RWPE2 (cell line): ENCODE measurements around the gene RPL4.
A peak's percentile ranks its signal among the peaks of the same experiment; 100 is the strongest.

Source experiments
- ATAC-seq: fragments of 200-7000 bp; cut with Tn5 transposase; 3 replicates; pipeline ENCODE4 v1.9.1; 2021; ENCODE audit warnings: low read depth
- DNase-seq: peaks from one replicate; pipeline ENCODE4 v3.0.0-alpha.2; 2020; ENCODE audit warnings: low spot score
- H3K27ac ChIP-seq: fragments of 450-650 bp; 2 replicates; pipeline ENCODE4 v1.5.1; 2017; ENCODE audit warnings: mild to moderate bottlenecking; ENCODE audit not compliant: poor library complexity, severe bottlenecking
- H3K27me3 ChIP-seq: fragments of 250-450 bp; sonication (Bioruptor Pico); 2 replicates; pipeline ENCODE4 v1.5.1; 2021; ENCODE audit warnings: mild to moderate bottlenecking, moderate library complexity; ENCODE audit not compliant: insufficient read depth, poor library complexity, severe bottlenecking
- H3K36me3 ChIP-seq: fragments of 250-450 bp; sonication (Bioruptor Pico); 2 replicates; pipeline ENCODE4 v1.5.1; 2020; ENCODE audit warnings: low read depth, mild to moderate bottlenecking, moderate library complexity
- H3K4me1 ChIP-seq: fragments of 250-450 bp; sonication (Bioruptor Pico); 2 replicates; pipeline ENCODE4 v1.5.1; 2021; ENCODE audit warnings: mild to moderate bottlenecking, moderate library complexity; ENCODE audit not compliant: insufficient read depth, poor library complexity, severe bottlenecking
- H3K4me3 ChIP-seq: fragments of 250-450 bp; sonication (Bioruptor Pico); 2 replicates; pipeline ENCODE4 v1.5.1; 2021; ENCODE audit warnings: mild to moderate bottlenecking, moderate library complexity; ENCODE audit not compliant: severe bottlenecking
- H3K9me3 ChIP-seq: fragments of 250-450 bp; sonication (Bioruptor Pico); 2 replicates; pipeline ENCODE4 v1.5.1; 2021; ENCODE audit warnings: mild to moderate bottlenecking, moderate library complexity; ENCODE audit not compliant: severe bottlenecking
- TF ChIP-seq, protein P1 (sequence below): fragments of 450-650 bp; IDR thresholded peaks from one replicate; pipeline ENCODE4 v1.5.1; 2017; ENCODE audit warnings: mild to moderate bottlenecking, moderate library complexity; ENCODE audit not compliant: poor library complexity, severe bottlenecking

Gene RPL4

DNA sequence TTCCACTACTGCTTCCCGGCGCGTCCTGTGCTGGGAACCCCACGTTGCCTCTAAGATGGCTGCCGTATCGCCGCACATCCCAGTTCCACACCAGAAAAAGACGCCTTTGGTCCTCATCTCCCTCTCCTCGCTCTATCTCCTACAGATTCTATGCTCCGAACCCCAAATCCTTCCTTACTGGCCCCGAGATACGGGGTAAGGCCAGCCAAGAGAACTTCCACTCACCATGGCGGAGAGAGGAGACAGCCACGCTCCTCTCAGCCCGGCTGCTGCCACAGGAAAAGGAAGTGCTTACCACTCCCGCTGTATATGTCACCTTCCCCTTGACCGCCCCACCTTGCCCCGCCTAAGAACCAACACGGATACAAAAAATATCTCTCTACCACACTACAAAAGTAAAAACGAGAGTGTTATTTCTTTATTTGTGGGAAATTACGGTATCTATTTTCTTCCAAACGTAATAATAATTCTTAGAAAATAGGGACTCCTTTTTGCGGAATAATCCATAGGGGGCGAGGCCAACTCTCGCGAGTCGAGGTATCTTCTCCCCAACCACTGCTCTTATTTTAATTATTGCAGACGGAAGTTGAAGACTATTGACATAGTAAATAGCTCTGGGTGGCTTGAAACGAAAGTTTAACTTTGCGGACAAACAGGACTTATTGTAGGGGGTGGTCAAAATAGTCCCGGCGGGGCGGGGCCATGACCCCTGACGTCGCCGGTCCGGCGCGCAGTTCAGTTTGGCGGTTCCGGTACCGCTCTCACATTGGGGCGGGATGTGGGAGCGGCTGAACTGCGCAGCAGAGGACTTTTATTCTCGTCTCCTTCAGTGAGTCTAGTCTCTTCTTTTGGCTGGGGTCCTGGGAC, at the start of gene RPL4, which contains the start of gene ZWILCH:
Gene RPL4 (minus strand): TSS at position 293 of the 867 bp plus-strand sequence. CDS start 65 bp downstream, at position 228.
Gene ZWILCH (plus strand): TSS at position 764 of the 867 bp plus-strand sequence. CDS start 13 bp downstream, at position 777.
- H3K4me3 ChIP-seq, result peak within 1 kb of the TSS; percentile 85
- H3K4me1 ChIP-seq, result peaks cover 14% of the 10 kb centered on the region
- H3K9me3 ChIP-seq, result no peaks in the 10 kb centered on the region
- H3K27ac ChIP-seq, result peak within 1 kb of the TSS; percentile 87
- peak; percentile 88 for DNase-seq
- no peaks in the 10 kb centered on the region for H3K27me3 ChIP-seq
- ATAC-seq, result peak; percentile 81
- TF ChIP-seq, protein P1, sequence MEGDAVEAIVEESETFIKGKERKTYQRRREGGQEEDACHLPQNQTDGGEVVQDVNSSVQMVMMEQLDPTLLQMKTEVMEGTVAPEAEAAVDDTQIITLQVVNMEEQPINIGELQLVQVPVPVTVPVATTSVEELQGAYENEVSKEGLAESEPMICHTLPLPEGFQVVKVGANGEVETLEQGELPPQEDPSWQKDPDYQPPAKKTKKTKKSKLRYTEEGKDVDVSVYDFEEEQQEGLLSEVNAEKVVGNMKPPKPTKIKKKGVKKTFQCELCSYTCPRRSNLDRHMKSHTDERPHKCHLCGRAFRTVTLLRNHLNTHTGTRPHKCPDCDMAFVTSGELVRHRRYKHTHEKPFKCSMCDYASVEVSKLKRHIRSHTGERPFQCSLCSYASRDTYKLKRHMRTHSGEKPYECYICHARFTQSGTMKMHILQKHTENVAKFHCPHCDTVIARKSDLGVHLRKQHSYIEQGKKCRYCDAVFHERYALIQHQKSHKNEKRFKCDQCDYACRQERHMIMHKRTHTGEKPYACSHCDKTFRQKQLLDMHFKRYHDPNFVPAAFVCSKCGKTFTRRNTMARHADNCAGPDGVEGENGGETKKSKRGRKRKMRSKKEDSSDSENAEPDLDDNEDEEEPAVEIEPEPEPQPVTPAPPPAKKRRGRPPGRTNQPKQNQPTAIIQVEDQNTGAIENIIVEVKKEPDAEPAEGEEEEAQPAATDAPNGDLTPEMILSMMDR, result no peak
- H3K36me3 ChIP-seq, result peaks cover 63% of the 10 kb centered on the region

DNA sequence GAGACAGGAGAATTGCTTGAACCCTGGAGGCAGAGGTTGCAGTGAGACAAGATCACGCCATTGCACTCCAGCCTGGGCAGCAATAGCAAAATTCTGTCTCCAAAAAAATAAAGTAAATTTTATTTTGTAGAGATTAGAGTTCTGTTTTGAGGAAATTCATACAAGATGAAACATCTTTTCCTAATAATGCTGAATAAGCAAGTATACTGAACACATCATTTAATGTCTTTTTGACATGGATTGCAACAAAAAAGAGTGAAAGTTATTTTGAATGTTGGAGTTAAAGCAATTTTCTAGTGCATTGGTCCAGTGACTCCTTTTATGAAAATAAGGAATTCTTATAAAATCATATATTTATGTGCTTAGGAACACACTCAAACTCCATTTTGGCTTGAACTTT, 40.6 kb upstream of the RPL4 start:
- Histone ChIP-seq H3K36me3 (peaks cover 79% of the 10 kb centered on the region), H3K4me3 (no peak overlapping the region), H3K27me3 (no peaks in the 10 kb centered on the region), H3K4me1 (no peaks in the 10 kb centered on the region), H3K27ac (no peak overlapping the region), H3K9me3 (no peaks in the 10 kb centered on the region)
- TF ChIP-seq, protein P1, result no peak
- no peak for DNase-seq
- ATAC-seq, result no peak

DNA sequence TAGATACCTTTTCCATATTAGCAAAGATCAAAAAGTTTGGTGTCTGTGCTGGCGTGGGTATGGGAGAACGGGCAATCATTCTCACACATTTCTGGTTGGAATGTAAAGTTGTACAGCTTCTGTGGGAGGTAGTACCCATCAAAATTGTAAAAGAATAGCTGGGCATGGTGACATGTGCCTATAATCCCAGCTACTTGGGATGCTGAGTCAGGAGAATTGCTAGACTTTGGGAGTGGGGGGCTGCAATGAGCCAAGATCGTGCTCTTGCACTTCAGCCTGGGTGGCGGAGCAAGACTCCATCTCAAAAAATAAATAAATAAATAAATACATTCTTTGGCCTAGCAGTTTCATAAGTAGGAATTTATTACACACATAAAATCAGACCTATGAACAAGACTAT, 38.2 kb upstream of the RPL4 start:
- Histone ChIP-seq H3K27ac (no peak overlapping the region), H3K27me3 (no peaks in the 10 kb centered on the region), H3K4me1 (no peaks in the 10 kb centered on the region), H3K4me3 (no peak overlapping the region), H3K9me3 (no peaks in the 10 kb centered on the region), H3K36me3 (peaks cover 77% of the 10 kb centered on the region)
- TF ChIP-seq, protein P1, result no peak
- DNase-seq (no peak), ATAC-seq (no peak)

DNA sequence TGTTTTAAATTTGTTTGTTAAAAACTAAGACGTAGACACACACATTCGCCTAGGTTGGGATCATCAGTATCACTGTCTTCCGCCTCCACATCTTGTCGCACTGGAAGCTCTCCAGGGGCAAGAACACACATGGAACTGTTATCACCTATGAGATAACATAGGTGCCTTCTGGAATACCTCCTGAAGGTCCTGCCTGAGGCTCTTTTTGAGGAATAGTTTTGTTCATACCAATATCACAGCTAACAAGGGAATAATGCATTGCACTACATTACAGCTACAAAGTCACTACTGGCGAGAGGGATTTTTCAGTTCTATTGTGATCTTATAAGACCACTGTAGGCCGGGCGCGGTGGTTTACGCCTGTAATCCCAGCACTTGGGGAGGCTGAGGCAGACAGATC, 30.4 kb upstream of the RPL4 start:
- H3K27me3 ChIP-seq, result no peaks in the 10 kb centered on the region
- no peak for ATAC-seq
- no peaks in the 10 kb centered on the region for H3K9me3 ChIP-seq
- H3K4me3 ChIP-seq, result no peak overlapping the region
- DNase-seq, result no peak
- TF ChIP-seq, protein P1, result no peak
- no peaks in the 10 kb centered on the region for H3K4me1 ChIP-seq
- no peak overlapping the region for H3K27ac ChIP-seq
- peaks cover 97% of the 10 kb centered on the region for H3K36me3 ChIP-seq

DNA sequence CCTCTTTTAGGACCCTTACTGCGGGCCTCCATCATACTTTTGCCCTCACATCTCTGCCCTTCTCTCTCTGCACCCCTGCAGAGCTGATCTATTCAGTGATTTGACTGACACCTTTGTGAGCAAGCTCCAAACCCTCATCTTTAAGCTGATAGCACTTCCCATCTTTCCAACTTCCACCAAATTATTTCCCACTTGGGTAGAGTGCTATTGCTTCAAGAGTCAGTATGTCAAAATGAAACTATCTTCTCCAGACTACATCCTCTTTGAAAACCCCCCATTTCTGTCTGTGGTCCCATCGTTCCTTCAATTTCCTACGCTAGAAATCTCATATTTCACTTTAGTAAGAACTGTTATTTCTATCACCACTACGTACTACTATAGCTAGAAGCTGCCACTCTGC, 20.2 kb upstream of the RPL4 start:
- Histone ChIP-seq H3K27ac (no peak overlapping the region), H3K4me1 (no peaks in the 10 kb centered on the region), H3K36me3 (peaks cover 95% of the 10 kb centered on the region), H3K4me3 (no peak overlapping the region), H3K27me3 (no peaks in the 10 kb centered on the region), H3K9me3 (no peaks in the 10 kb centered on the region)
- TF ChIP-seq, protein P1, result no peak
- DNase-seq (no peak), ATAC-seq (no peak)
